Activated naive CD4-positive, alpha-beta T cell treated with anti-CD3 and anti-CD28 coated beads, Interleukin-2, amount 50 U/mL, for 16 hours (primary cell): ENCODE measurements around the gene ELK1.
A peak's percentile ranks its signal among the peaks of the same experiment; 100 is the strongest.
"Not testable (repeated sequence)": the region's sequence is repeated elsewhere in the genome, so short reads cannot be mapped to it uniquely, and the experiment has no call there.

Experiments
- DNase-seq: peaks from one replicate; pipeline ENCODE4 v3.0.0-alpha.2; 2020

ELK1 gene

GRCh38 chrX:47650164-47651042 is at the start of gene ELK1:
TSS of gene ELK1 (minus strand) at chrX:47650563. CDS start at chrX:47641441, 9,122 bp downstream.
- DNase-seq, result peak; percentile 88

- DNase-seq, result no peak
Measured at GRCh38 chrX:47697181-47697580, 46.8 kb upstream of the ELK1 start.

GRCh38 chrX:47690175-47690574 is 39.8 kb upstream of the ELK1 start:
- DNase-seq, result no peak

GRCh38 chrX:47687263-47687662 is 36.9 kb upstream of the ELK1 start:
- DNase-seq, result no peak

GRCh38 chrX:47683829-47684205 is 33.5 kb upstream of the ELK1 start:
- no peak for DNase-seq

- DNase-seq, result no peak
Measured at GRCh38 chrX:47683184-47683828, 32.9 kb upstream of the ELK1 start.

GRCh38 chrX:47675959-47676859 is 25.8 kb upstream of the ELK1 start:
- DNase-seq, result not testable (repeated sequence)

- no peak for DNase-seq
Measured at GRCh38 chrX:47674776-47675175, 24.4 kb upstream of the ELK1 start.

GRCh38 chrX:47665797-47666196 is 15.4 kb upstream of the ELK1 start:
- DNase-seq, result not testable (repeated sequence)

GRCh38 chrX:47664737-47665136 is 14.4 kb upstream of the ELK1 start:
- DNase-seq, result no peak

- DNase-seq, result peak; percentile 47
Measured at GRCh38 chrX:47662144-47662657, 11.8 kb upstream of the ELK1 start.

GRCh38 chrX:47661539-47661938 is 11.2 kb upstream of the ELK1 start:
- DNase-seq, result no peak

- no peak for DNase-seq
Measured at GRCh38 chrX:47659421-47659726, 9.0 kb upstream of the ELK1 start.

GRCh38 chrX:47658684-47659420 is 8.5 kb upstream of the ELK1 start, which contains the start of gene UXT:
TSS of gene UXT (minus strand) at chrX:47659180. CDS start at chrX:47658927, 253 bp downstream.
- DNase-seq, result peak; percentile 90

GRCh38 chrX:47658301-47658683 is 7.9 kb upstream of the ELK1 start:
- DNase-seq, result no peak

GRCh38 chrX:47651043-47651905 is 911 bp upstream of the ELK1 start:
- no peak for DNase-seq

GRCh38 chrX:47649781-47650163 is 591 bp downstream of the ELK1 start:
- DNase-seq, result no peak

GRCh38 chrX:47649271-47649670 is 1.1 kb downstream of the ELK1 start:
- no peak for DNase-seq

GRCh38 chrX:47648376-47648775 is 2.0 kb downstream of the ELK1 start:
- DNase-seq, result no peak

- no peak for DNase-seq
Measured at GRCh38 chrX:47646636-47647035, 3.7 kb downstream of the ELK1 start.

- no peak for DNase-seq
Measured at GRCh38 chrX:47645530-47645929, 4.8 kb downstream of the ELK1 start.
